WERI-Rb-1 (cell line): ENCODE measurements around the gene RB1.

Experiments
- DNase-seq: peaks from one replicate; pipeline ENCODE4 v3.0.0-alpha.2; 2020
- H3K27ac ChIP-seq: fragments of 250-450 bp; sonication (Bioruptor Pico); 2 replicates; pipeline ENCODE4 v1.5.1; 2020; ENCODE audit warnings: mild to moderate bottlenecking, moderate library complexity
- H3K27me3 ChIP-seq: fragments of 250-450 bp; sonication (Bioruptor Pico); 2 replicates; pipeline ENCODE4 v1.5.1; 2021; ENCODE audit warnings: mild to moderate bottlenecking, low read depth, moderate library complexity; ENCODE audit not compliant: insufficient read depth, severe bottlenecking
- H3K36me3 ChIP-seq: fragments of 250-450 bp; sonication (Bioruptor Pico); 2 replicates; pipeline ENCODE4 v1.5.1; 2020; ENCODE audit warnings: mild to moderate bottlenecking, moderate library complexity
- H3K4me3 ChIP-seq: 2 replicates; pipeline ENCODE4 v1.5.1; 2011; ENCODE audit warnings: low read depth, mild to moderate bottlenecking, control low read depth, low read length
- H3K9me3 ChIP-seq: fragments of 250-450 bp; sonication (Bioruptor Pico); 2 replicates; pipeline ENCODE4 v1.5.1; 2021; ENCODE audit warnings: mild to moderate bottlenecking, moderate library complexity; ENCODE audit not compliant: severe bottlenecking
- TF ChIP-seq, protein P1 (sequence below): IDR thresholded peaks from 2 replicates; pipeline ENCODE4 v1.5.1; 2011; ENCODE audit warnings: low read depth, mild to moderate bottlenecking, control low read depth, inconsistent platforms, low read length

The RB1 gene

DNA sequence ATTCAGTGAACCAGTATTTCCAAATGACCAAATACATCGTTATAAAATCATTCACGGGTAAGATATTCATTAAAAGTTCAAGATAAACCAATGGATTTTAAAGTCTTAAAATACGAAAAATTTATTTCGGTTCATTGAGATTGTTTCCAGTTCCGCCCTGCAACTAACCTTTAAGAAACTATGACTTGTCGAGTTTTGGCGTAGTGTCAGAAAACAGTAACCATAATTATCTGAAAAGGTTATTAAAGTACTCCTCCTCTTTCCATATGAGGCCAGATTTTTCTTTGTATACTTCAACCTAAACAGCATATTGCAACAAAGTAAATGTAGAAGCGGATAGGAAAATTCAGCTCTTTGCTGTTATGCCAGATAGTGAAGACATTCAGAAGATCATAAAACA, 83.3 kb downstream of the RB1 start:
- DNase-seq, result no peak
- no peaks in the 10 kb centered on the region for H3K27me3 ChIP-seq
- TF ChIP-seq, protein P1, sequence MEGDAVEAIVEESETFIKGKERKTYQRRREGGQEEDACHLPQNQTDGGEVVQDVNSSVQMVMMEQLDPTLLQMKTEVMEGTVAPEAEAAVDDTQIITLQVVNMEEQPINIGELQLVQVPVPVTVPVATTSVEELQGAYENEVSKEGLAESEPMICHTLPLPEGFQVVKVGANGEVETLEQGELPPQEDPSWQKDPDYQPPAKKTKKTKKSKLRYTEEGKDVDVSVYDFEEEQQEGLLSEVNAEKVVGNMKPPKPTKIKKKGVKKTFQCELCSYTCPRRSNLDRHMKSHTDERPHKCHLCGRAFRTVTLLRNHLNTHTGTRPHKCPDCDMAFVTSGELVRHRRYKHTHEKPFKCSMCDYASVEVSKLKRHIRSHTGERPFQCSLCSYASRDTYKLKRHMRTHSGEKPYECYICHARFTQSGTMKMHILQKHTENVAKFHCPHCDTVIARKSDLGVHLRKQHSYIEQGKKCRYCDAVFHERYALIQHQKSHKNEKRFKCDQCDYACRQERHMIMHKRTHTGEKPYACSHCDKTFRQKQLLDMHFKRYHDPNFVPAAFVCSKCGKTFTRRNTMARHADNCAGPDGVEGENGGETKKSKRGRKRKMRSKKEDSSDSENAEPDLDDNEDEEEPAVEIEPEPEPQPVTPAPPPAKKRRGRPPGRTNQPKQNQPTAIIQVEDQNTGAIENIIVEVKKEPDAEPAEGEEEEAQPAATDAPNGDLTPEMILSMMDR, result no peak
- H3K9me3 ChIP-seq, result no peaks in the 10 kb centered on the region
- no peak overlapping the region for H3K27ac ChIP-seq
- no peak overlapping the region for H3K4me3 ChIP-seq
- H3K36me3 ChIP-seq, result no peaks in the 10 kb centered on the region

DNA sequence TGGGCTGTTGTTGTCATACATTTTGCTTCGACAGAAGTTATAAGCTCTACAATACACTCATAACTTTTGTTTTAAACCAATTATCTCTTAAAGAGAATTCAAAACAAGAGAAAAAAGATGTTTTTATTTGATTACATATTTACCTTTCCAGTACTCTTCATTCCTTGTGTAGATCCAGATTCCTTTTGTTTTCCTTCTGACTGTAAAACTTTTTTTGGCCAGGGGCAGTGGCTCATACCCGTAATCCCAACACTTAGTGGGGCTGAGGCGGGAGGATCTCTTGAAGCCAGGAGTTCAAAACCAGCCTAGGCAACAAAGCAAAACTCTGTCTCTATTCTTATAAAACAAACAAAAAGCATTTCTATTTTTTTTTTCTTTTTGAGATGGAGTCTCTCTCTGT, 87.7 kb downstream of the RB1 start:
- no peak overlapping the region for H3K27ac ChIP-seq
- no peaks in the 10 kb centered on the region for H3K9me3 ChIP-seq
- no peak for DNase-seq
- H3K4me3 ChIP-seq, result no peak overlapping the region
- H3K36me3 ChIP-seq, result no peaks in the 10 kb centered on the region
- H3K27me3 ChIP-seq, result no peaks in the 10 kb centered on the region
- TF ChIP-seq, protein P1, result no peak

DNA sequence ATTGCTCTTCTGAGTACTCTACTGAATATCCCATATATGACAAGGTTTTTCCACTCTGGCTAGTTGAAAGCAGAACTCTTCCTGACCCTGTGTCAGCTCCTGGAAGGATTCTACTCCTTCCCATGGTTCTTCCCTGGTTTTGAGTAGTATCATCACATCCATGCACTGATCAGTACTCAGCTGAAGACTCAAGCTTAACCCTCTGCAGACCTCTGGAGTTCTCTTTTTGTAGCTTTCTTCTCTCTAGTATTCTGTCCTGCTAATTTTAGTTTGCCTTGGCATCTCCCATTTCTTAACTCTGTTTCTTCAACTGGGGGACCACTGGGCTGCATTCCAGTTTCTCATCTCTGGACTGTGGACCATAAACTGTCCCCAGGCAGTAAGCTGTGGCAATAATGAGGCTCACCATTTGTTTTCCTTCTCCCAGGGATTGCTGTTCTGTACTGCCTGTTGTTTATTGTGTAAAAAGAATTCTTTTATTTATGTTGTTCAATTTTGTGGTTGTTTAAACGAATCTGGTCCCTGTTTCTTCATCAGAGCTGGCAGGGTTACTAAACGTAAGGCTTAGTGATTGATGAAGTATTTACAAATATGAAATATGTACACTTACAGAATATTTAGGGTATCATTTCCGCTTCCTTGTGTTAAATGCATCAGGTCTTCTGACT, 89.6 kb downstream of the RB1 start:
- H3K9me3 ChIP-seq, result no peaks in the 10 kb centered on the region
- H3K4me3 ChIP-seq, result no peak overlapping the region
- DNase-seq, result no peak
- no peaks in the 10 kb centered on the region for H3K36me3 ChIP-seq
- TF ChIP-seq, protein P1, result no peak
- no peaks in the 10 kb centered on the region for H3K27me3 ChIP-seq
- no peak overlapping the region for H3K27ac ChIP-seq

DNA sequence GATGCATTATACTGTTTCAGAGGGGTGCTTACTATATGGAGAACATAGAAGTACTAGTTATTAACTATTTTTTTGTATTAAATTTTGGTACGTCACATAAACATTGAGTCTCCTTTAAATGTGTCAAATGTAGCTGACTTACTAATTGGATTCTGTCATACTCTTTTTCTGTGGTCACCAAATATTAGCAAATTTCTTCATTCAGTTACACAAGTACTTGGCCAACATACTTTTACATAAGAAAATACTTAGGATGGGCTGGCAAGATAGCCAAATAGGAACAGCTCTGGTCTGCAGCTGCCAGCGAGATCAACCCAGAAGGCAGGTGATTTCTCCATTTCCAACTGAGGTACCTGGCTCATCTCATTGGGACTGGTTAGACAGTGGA, 90.1 kb downstream of the RB1 start:
- DNase-seq, result no peak
- Histone ChIP-seq H3K27me3 (no peaks in the 10 kb centered on the region), H3K36me3 (no peaks in the 10 kb centered on the region), H3K9me3 (no peaks in the 10 kb centered on the region), H3K4me3 (no peak overlapping the region), H3K27ac (no peak overlapping the region)
- TF ChIP-seq, protein P1, result no peak

DNA sequence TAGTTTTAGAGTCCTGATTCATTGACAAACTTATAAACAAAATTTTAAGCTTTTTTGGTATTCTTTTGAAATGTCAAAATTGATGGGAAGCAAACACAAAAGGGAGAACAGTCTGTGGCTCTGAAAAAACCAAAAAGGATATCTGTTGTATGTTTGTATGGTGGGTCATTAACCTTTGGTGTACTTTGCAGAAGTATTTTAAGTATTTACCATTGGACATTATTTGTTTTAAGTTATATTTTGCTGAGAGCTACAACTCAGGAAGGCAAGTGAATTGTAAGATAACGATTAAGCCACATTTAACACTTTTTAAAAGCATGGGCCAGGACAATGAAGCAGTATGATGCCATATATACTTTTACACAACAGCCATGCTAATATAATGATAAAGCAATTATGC, 94.2 kb downstream of the RB1 start:
- Histone ChIP-seq H3K9me3 (no peaks in the 10 kb centered on the region), H3K27ac (no peak overlapping the region), H3K36me3 (no peaks in the 10 kb centered on the region), H3K4me3 (no peak overlapping the region), H3K27me3 (no peaks in the 10 kb centered on the region)
- DNase-seq, result no peak
- TF ChIP-seq, protein P1, result no peak
